GM12878 (cell line): ENCODE measurements around the gene GNAO1.

Experiments
- BMI1 ChIP-seq: fragments of 450-650 bp; IDR thresholded peaks from 2 replicates; pipeline ENCODE4 v1.6.1; 2016; ENCODE audit warnings: mild to moderate bottlenecking, moderate library complexity, borderline replicate concordance
- CTCF ChIP-seq, 3 experiments: IDR thresholded peaks in 2 of 3; conservative IDR thresholded peaks in 1 of 3; 2 replicates each; pipeline ENCODE4 v1.5.1; 2011; ENCODE audit warnings: low read depth in 3 of 3, low read length in 3 of 3, mild to moderate bottlenecking in 3 of 3, control low read depth in 2 of 3, moderate library complexity in 2 of 3, inconsistent platforms in 1 of 3, mixed read lengths in 1 of 3; ENCODE audit not compliant: control insufficient read depth in 2 of 3, insufficient read depth in 1 of 3; ENCODE audit errors: extremely low read depth in 1 of 3
- FOXK2 ChIP-seq: fragments of 450-650 bp; IDR thresholded peaks from 2 replicates; pipeline ENCODE4 v1.6.1; 2017; ENCODE audit warnings: mild to moderate bottlenecking, moderate library complexity
- NRF1 ChIP-seq: conservative IDR thresholded peaks from 2 replicates; pipeline ENCODE4 v1.6.1; 2011; ENCODE audit warnings: mild to moderate bottlenecking, low read depth, low read length, improper control_type of control experiment
- SMAD5 ChIP-seq: IDR thresholded peaks from 2 replicates; pipeline ENCODE4 v1.6.1; 2016; ENCODE audit warnings: antibody characterized with exemption, low read depth
- STAT1 ChIP-seq: fragments of 450-650 bp; conservative IDR thresholded peaks from 2 replicates; pipeline ENCODE4 v1.6.1; 2014; ENCODE audit warnings: antibody characterized with exemption, mild to moderate bottlenecking
- STAT3 ChIP-seq: IDR thresholded peaks from 2 replicates; pipeline ENCODE4 v1.6.1; 2011; ENCODE audit warnings: low read depth, low read length, improper control_type of control experiment

- no peak for TF ChIP-seq STAT3
- no peak for TF ChIP-seq CTCF (IDR thresholded peaks at IDR 0.05 in 2 of 3, conservative IDR thresholded peaks at IDR 0.05 in 1 of 3; ENCODE audit: control insufficient read depth in 2 of 3, extremely low read depth in 1 of 3, insufficient read depth in 1 of 3, low read depth in 3 of 3, low read length in 3 of 3)
- TF ChIP-seq BMI1 = no peak
- no peak for TF ChIP-seq NRF1
- no peak for TF ChIP-seq SMAD5
- TF ChIP-seq FOXK2 = no peak
- no peak for TF ChIP-seq STAT1
These were observed 137.2 kb downstream of the GNAO1 start for GRCh38 chr16:56328276-56329022.
